CD4-positive, CD25-positive, alpha-beta regulatory T cell (primary cell): ENCODE data around the gene RIPK4. TPM values are rescaled to one million over a fixed set of nuclear protein-coding genes. Genes with fewer than 3 reads are reported as not detected.
A peak's percentile ranks its signal among the peaks of the same experiment; 100 is the strongest.

Experiments
- ATAC-seq, 2 donors: fragments of 150-1000 bp; cut with Tn5 transposase; one replicate each; pipeline ENCODE4 v1.10.0; 2021; ENCODE audit warnings: low read depth in 2 of 2, moderate number of reproducible peaks in 2 of 2, moderate library complexity in 1 of 2
- DNase-seq, 3 donors: peaks; one replicate each; pipeline versions ENCODE4 v3.0.0 to v3.0.0-alpha.2; 2012 to 2022; ENCODE audit warnings: mixed read lengths in 1 of 3
- H3K27ac ChIP-seq: one replicate; pipeline ENCODE4 v1.7.0; 2013; ENCODE audit warnings: mild to moderate bottlenecking, low read length; ENCODE audit not compliant: insufficient read depth, poor library complexity, severe bottlenecking
- H3K27me3 ChIP-seq: one replicate; pipeline ENCODE4 v1.7.0; 2013; ENCODE audit warnings: low read length; ENCODE audit not compliant: control insufficient read depth, insufficient read depth
- H3K36me3 ChIP-seq: one replicate; pipeline ENCODE4 v1.7.0; 2013; ENCODE audit warnings: mild to moderate bottlenecking, low read length, moderate library complexity; ENCODE audit not compliant: control insufficient read depth, insufficient read depth
- H3K4me1 ChIP-seq: 2 replicates; pipeline ENCODE4 v1.7.0; 2013; ENCODE audit warnings: mild to moderate bottlenecking, low read length; ENCODE audit not compliant: insufficient read depth, control insufficient read depth, poor library complexity, severe bottlenecking
- H3K4me3 ChIP-seq: one replicate; pipeline ENCODE4 v1.7.0; 2013; ENCODE audit warnings: low read depth, mild to moderate bottlenecking, low read length, moderate library complexity
- H3K9me3 ChIP-seq, 2 experiments: 1 replicate in 1 of 2; 2 replicates in 1 of 2; pipeline ENCODE4 v1.7.0; 2013; ENCODE audit warnings: low read length in 2 of 2, mild to moderate bottlenecking in 1 of 2, moderate library complexity in 1 of 2; ENCODE audit not compliant: control insufficient read depth in 2 of 2
- H3K27ac Mint-ChIP-seq, 3 donors: one replicate each; pipeline ENCODE4 v1.8.0; 2020 to 2022; ENCODE audit warnings: mild to moderate bottlenecking in 3 of 3, mixed read lengths in 3 of 3, moderate library complexity in 2 of 3
- H3K27me3 Mint-ChIP-seq: one replicate; pipeline ENCODE4 v1.8.0; 2022; ENCODE audit warnings: mild to moderate bottlenecking, mixed read lengths
- H3K36me3 Mint-ChIP-seq: one replicate; pipeline ENCODE4 v1.8.0; 2020; ENCODE audit warnings: mixed read lengths
- H3K4me1 Mint-ChIP-seq, 4 donors: one replicate each; pipeline ENCODE4 v1.8.0; 2020 to 2022; ENCODE audit warnings: mixed read lengths in 4 of 4, mild to moderate bottlenecking in 1 of 4
- H3K4me3 Mint-ChIP-seq, 4 donors: one replicate each; pipeline ENCODE4 v1.8.0; 2020 to 2022; ENCODE audit warnings: mild to moderate bottlenecking in 4 of 4, mixed read lengths in 4 of 4, moderate library complexity in 3 of 4
- H3K9me3 Mint-ChIP-seq, 7 donors: one replicate each; pipeline ENCODE4 v1.8.0; 2020 to 2022; ENCODE audit warnings: mixed read lengths in 7 of 7, mild to moderate bottlenecking in 3 of 7, moderate library complexity in 2 of 7
- polyA plus RNA-seq, 4 donors: library from polyadenylated mRNA; unstranded; fragments of 300-500 nt; fragmentation: Illumina TruSeq; gene quantifications; one replicate each; pipeline ENCODE4 v1.2.3, GENCODE V29; 2021
- total RNA-seq: library from RNA; stranded (reverse); gene quantifications from one replicate; pipeline ENCODE4 v1.2.3, GENCODE V29; 2022

Gene RIPK4
- total and polyA plus RNA-seq, 5 donors from 2014 or later: 0.39 to 0.52 (median 0.41) TPM; not detected in 2

- Histone ChIP-seq H3K27me3 (peaks cover 14% of the 10 kb centered on the region), H3K9me3 (no peaks in the 10 kb centered on the region), H3K4me3 (no peak overlapping the region), H3K36me3 (no peaks in the 10 kb centered on the region), H3K4me1 (peaks cover 8% of the 10 kb centered on the region), H3K27ac (no peak overlapping the region)
- Mint-ChIP-seq H3K36me3 (no peaks in the 10 kb centered on the region), H3K9me3 (peaks cover 0 to 7% (median 0%) of the 10 kb centered on the region in 7 donors), H3K4me1 (peaks cover 0 to 23% (median 0%) of the 10 kb centered on the region in 4 donors), H3K27ac (no peak overlapping the region), H3K27me3 (peaks cover 51% of the 10 kb centered on the region), H3K4me3 (peak overlapping the region in 2 of 4 donors; percentile 22 to 28)
- DNase-seq (no peak), ATAC-seq (no peak)
Observed at GRCh38 chr21:41761211-41761933, 5.5 kb downstream of the RIPK4 start.

DNA sequence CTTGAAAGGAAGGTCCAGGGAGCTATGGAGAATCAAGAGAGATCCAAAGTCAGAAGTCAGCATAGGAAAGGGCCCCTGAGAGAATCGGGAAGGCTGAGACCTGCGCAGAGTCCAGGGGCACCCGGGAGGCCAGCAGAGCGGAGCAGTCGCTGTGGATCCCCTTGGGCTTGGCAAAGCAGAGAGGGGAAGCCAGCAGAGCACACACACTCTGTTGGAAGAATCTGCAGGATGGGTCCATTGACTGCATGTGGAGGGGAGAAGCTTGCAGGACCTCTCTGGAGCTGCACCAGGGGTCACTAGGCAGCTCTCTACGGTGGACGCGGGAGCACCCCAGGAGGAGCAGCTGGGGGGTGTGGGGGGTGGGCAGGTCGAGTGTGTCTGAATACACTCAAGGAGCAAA, 6.4 kb downstream of the RIPK4 start:
- H3K27ac ChIP-seq: no peak overlapping the region
- Mint-ChIP-seq H3K27ac (no peak overlapping the region), H3K27me3 (peaks cover 47% of the 10 kb centered on the region), H3K4me3 (no peak overlapping the region), H3K36me3 (no peaks in the 10 kb centered on the region), H3K9me3 (peaks cover 0 to 7% (median 0%) of the 10 kb centered on the region in 7 donors), H3K4me1 (peaks cover 0 to 19% (median 0%) of the 10 kb centered on the region in 4 donors)
- H3K4me1 ChIP-seq: peaks cover 3% of the 10 kb centered on the region
- no peaks in the 10 kb centered on the region for H3K36me3 ChIP-seq
- peaks cover 10% of the 10 kb centered on the region for H3K27me3 ChIP-seq
- H3K9me3 ChIP-seq: no peaks in the 10 kb centered on the region
- ATAC-seq: no peak
- no peak for DNase-seq
- no peak overlapping the region for H3K4me3 ChIP-seq

DNA sequence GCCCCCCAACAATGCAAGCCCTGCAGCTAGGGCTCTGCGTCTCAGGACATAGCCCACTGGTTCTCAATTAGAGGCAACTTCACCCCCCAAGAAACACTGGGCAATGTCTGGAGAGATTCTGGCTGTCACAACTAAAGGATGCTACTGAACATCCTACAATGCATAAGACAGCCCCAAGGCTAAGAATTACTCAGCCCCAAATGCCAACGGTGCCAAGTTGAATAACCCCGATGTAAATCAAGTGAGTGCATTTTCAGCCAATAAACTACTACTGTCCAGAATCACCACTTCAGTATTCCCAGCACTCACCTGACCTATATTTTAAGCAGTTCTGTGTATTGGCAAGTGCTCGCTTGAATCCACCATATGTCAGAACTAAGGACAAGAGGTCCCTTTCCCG, 6.9 kb downstream of the RIPK4 start:
- no peak overlapping the region for H3K27ac Mint-ChIP-seq
- H3K4me3 Mint-ChIP-seq: no peak overlapping the region
- H3K4me1 ChIP-seq: peaks cover 3% of the 10 kb centered on the region
- H3K36me3 Mint-ChIP-seq: no peaks in the 10 kb centered on the region
- H3K4me3 ChIP-seq: no peak overlapping the region
- H3K9me3 ChIP-seq: no peaks in the 10 kb centered on the region
- peaks cover 6% of the 10 kb centered on the region for H3K27me3 ChIP-seq
- H3K9me3 Mint-ChIP-seq: peaks cover 0 to 7% (median 0%) of the 10 kb centered on the region in 7 donors
- peaks cover 46% of the 10 kb centered on the region for H3K27me3 Mint-ChIP-seq
- ATAC-seq (no peak), DNase-seq (no peak)
- peaks cover 0 to 17% (median 0%) of the 10 kb centered on the region in 4 donors for H3K4me1 Mint-ChIP-seq
- H3K36me3 ChIP-seq: no peaks in the 10 kb centered on the region
- no peak overlapping the region for H3K27ac ChIP-seq

- no peak for ATAC-seq
- peaks cover 2% of the 10 kb centered on the region for H3K27me3 ChIP-seq
- H3K9me3 ChIP-seq: no peaks in the 10 kb centered on the region
- Mint-ChIP-seq H3K9me3 (peaks cover 0 to 7% (median 0%) of the 10 kb centered on the region in 7 donors), H3K4me1 (peaks cover 0 to 17% (median 0%) of the 10 kb centered on the region in 4 donors), H3K27me3 (peaks cover 43% of the 10 kb centered on the region), H3K36me3 (no peaks in the 10 kb centered on the region), H3K27ac (no peak overlapping the region), H3K4me3 (no peak overlapping the region)
- H3K4me3 ChIP-seq: no peak overlapping the region
- DNase-seq: no peak
- H3K36me3 ChIP-seq: no peaks in the 10 kb centered on the region
- peaks cover 3% of the 10 kb centered on the region for H3K4me1 ChIP-seq
- H3K27ac ChIP-seq: no peak overlapping the region
Observed at GRCh38 chr21:41759214-41759840, 7.5 kb downstream of the RIPK4 start.

DNA sequence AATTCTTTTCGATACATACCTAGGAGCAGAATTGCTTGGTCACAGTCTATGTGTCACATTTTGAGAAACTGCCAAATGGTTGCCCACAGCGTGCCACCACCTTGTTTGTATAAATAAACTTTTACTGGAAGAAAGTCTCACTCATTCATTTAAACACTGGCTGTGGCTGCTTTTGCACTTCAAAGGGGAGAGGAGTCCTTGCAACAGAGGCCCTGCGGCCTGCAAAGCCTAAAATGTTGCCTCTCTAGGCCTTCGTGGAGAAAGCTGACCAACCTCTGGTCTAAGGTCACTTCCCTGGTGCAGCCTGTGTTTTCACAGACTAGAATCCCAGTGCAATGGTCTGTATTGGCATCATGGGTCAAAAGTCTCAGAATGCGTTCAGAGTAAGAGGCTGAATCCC, 8.3 kb downstream of the RIPK4 start:
- peaks cover 0 to 17% (median 0%) of the 10 kb centered on the region in 4 donors for H3K4me1 Mint-ChIP-seq
- no peak overlapping the region for H3K27ac Mint-ChIP-seq

DNA sequence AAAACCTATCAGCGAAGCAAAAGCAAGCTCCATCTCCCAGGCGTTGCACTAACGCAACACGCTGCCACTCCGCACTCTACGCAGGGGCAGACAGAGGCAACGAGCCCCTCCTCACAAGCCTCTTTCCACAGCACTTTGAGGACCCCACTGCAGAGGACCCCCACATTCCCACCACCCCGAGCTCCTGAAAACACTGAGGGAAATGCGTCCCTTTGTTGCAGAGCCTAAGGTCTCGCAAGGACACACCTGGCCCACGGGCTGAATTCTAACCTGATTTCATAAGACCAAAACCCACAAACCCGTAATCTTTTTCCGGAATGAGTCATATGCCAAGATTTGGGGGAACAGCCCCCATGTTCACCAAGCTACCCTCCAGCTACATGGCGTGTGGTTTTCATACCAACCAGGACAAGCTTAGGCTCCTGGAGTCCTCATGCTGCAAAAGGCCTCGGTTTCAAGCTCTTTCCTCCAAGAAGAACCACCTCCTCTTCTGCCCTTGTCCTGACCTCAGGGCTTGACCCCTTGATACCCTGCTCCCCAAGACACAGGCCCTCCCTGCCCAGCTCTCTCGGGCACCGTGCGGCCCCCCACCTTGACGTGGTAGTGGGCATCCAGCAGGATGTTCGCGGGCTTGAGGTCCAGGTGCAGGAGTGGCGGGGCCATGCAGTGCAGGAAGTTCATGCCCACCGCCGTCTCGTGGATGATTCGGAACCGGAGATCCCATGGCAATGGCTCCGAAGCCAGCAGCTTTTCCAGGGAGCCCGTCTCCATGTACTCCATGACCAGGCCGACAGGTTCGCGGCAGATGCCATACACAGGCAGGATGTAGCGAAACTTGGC, 10.7 kb downstream of the RIPK4 start:
- Histone ChIP-seq H3K4me1 (no peaks in the 10 kb centered on the region), H3K27ac (no peak overlapping the region), H3K9me3 (no peaks in the 10 kb centered on the region), H3K36me3 (no peaks in the 10 kb centered on the region), H3K27me3 (no peaks in the 10 kb centered on the region), H3K4me3 (no peak overlapping the region)
- Mint-ChIP-seq H3K27ac (peak overlapping the region in 1 of 3 donors; percentile 32), H3K4me3 (no peak overlapping the region), H3K36me3 (no peaks in the 10 kb centered on the region), H3K27me3 (peaks cover 26% of the 10 kb centered on the region), H3K4me1 (peaks cover 0 to 6% (median 0%) of the 10 kb centered on the region in 4 donors), H3K9me3 (peaks cover 0 to 2% (median 0%) of the 10 kb centered on the region in 7 donors)
- ATAC-seq: no peak
- DNase-seq: no peak

More for the DNA sequence above, 8.3 kb downstream of the RIPK4 start:
- DNase-seq: no peak
- Histone ChIP-seq H3K4me3 (no peak overlapping the region), H3K27ac (no peak overlapping the region), H3K9me3 (no peaks in the 10 kb centered on the region), H3K4me1 (peaks cover 3% of the 10 kb centered on the region), H3K27me3 (peaks cover 2% of the 10 kb centered on the region), H3K36me3 (no peaks in the 10 kb centered on the region)
- Mint-ChIP-seq H3K27me3 (peaks cover 43% of the 10 kb centered on the region), H3K36me3 (no peaks in the 10 kb centered on the region), H3K9me3 (peaks cover 0 to 5% (median 0%) of the 10 kb centered on the region in 7 donors), H3K4me3 (no peak overlapping the region)
- ATAC-seq: no peak

GRCh38 chr21:41755258-41755933, 11.5 kb downstream of the RIPK4 start:
- no peaks in the 10 kb centered on the region for H3K27me3 ChIP-seq
- Mint-ChIP-seq H3K27ac (no peak overlapping the region), H3K9me3 (peaks cover 0 to 2% (median 0%) of the 10 kb centered on the region in 7 donors), H3K4me1 (peaks cover 0 to under 1% (median 0%) of the 10 kb centered on the region in 4 donors), H3K36me3 (no peaks in the 10 kb centered on the region), H3K4me3 (no peak overlapping the region), H3K27me3 (peaks cover 21% of the 10 kb centered on the region)
- H3K9me3 ChIP-seq: no peaks in the 10 kb centered on the region
- H3K4me3 ChIP-seq: no peak overlapping the region
- ATAC-seq (no peak), DNase-seq (no peak)
- H3K36me3 ChIP-seq: no peaks in the 10 kb centered on the region
- no peaks in the 10 kb centered on the region for H3K4me1 ChIP-seq
- H3K27ac ChIP-seq: no peak overlapping the region
